GM23248 (cell line): Measurements from ENCODE around the gene ZFYVE9. TPM values are rescaled to one million over a fixed set of nuclear protein-coding genes. Genes with fewer than 3 reads are reported as not detected.

Experiments
- DNase-seq: peaks from one replicate; pipeline ENCODE4 v3.0.0-alpha.2; 2015
- H2AFZ ChIP-seq: fragments of 200-600 bp; sonication (generic); 2 replicates; pipeline ENCODE4 v1.6.1; 2016; ENCODE audit warnings: antibody characterized with exemption
- H3F3A ChIP-seq: fragments of 200-600 bp; sonication (generic); 2 replicates; pipeline ENCODE4 v1.6.1; 2016; ENCODE audit warnings: mild to moderate bottlenecking, antibody characterized with exemption, mixed run types; ENCODE audit not compliant: insufficient read depth
- H3K27ac ChIP-seq: fragments of 200-600 bp; sonication (generic); 2 replicates; pipeline ENCODE4 v1.5.1; 2016; ENCODE audit warnings: mild to moderate bottlenecking
- H3K27me3 ChIP-seq: fragments of 200-600 bp; sonication (generic); replicated peaks from 2 replicates; pipeline ENCODE4 v1.6.1; 2016; ENCODE audit warnings: mild to moderate bottlenecking; ENCODE audit not compliant: insufficient read depth
- H3K36me3 ChIP-seq: fragments of 200-600 bp; sonication (generic); 2 replicates; pipeline ENCODE4 v1.6.1; 2016; ENCODE audit warnings: low read depth, mild to moderate bottlenecking
- H3K4me1 ChIP-seq: fragments of 200-600 bp; sonication (generic); 2 replicates; pipeline ENCODE4 v1.6.1; 2016; ENCODE audit warnings: mild to moderate bottlenecking; ENCODE audit not compliant: insufficient read depth
- H3K4me2 ChIP-seq: fragments of 200-600 bp; sonication (generic); one replicate; pipeline ENCODE4 v1.6.1; 2016; ENCODE audit warnings: mild to moderate bottlenecking; ENCODE audit not compliant: unreplicated experiment
- H3K4me3 ChIP-seq: fragments of 200-600 bp; sonication (generic); 2 replicates; pipeline ENCODE4 v1.5.1; 2016; ENCODE audit warnings: mild to moderate bottlenecking
- H3K79me2 ChIP-seq: fragments of 200-600 bp; sonication (generic); 2 replicates; pipeline ENCODE4 v1.6.1; 2016; ENCODE audit warnings: mild to moderate bottlenecking; ENCODE audit not compliant: insufficient read depth
- H3K9ac ChIP-seq: fragments of 200-600 bp; sonication (generic); 2 replicates; pipeline ENCODE4 v1.6.1; 2016; ENCODE audit warnings: mild to moderate bottlenecking
- H3K9me2 ChIP-seq: fragments of 200-600 bp; sonication (generic); 2 replicates; pipeline ENCODE4 v1.6.1; 2016; ENCODE audit warnings: mixed run types, mild to moderate bottlenecking, moderate library complexity; ENCODE audit not compliant: insufficient read depth
- H3K9me3 ChIP-seq: fragments of 200-600 bp; sonication (generic); one replicate; pipeline ENCODE4 v1.6.1; 2017; ENCODE audit warnings: low read depth
- H4K20me1 ChIP-seq: fragments of 200-600 bp; sonication (generic); 2 replicates; pipeline ENCODE4 v1.6.0; 2016; ENCODE audit not compliant: insufficient read depth
- EZH2 ChIP-seq: fragments of 200-600 bp; sonication (generic); IDR thresholded peaks from 2 replicates; pipeline ENCODE4 v1.6.1; 2018; ENCODE audit warnings: antibody characterized with exemption, mild to moderate bottlenecking; ENCODE audit not compliant: insufficient read depth, poor library complexity, severe bottlenecking
- EZH2phosphoT487 ChIP-seq: fragments of 200-600 bp; sonication (generic); IDR thresholded peaks from 2 replicates; pipeline ENCODE4 v1.6.1; 2018; ENCODE audit warnings: antibody characterized with exemption, moderate library complexity, mild to moderate bottlenecking, low read depth; ENCODE audit not compliant: insufficient read depth
- WGBS, 2 experiments: methylation state at CpG; one replicate each; pipeline ENCODE4 v1.1.6; 2015 to 2017; ENCODE audit warnings: low lambda C conversion rate in 2 of 2, low coverage in 1 of 2; ENCODE audit errors: missing lambda C conversion rate in 2 of 2; 5-methylcytosine and 5-hydroxymethylcytosine counted together
- in situ Hi-C: fragments of 300-500 bp; cut with MboI; formaldehyde crosslinking; loops from 2 replicates; pipeline ENCODE4 v1.15.0; 2020
- polyA plus RNA-seq: library from polyadenylated mRNA; unstranded; fragments of >200 nt; fragmentation: Nextera tagmentation; extraction: Ambion mirVana; gene quantifications from 2 replicates; pipeline ENCODE4 v1.2.1, GENCODE V29; 2016
- total RNA-seq: library from RNA; depleted of rRNA; stranded (reverse); fragments of >200 nt; shearing (Covaris generic); gene quantifications from 2 replicates; pipeline ENCODE4 v1.2.3, GENCODE V29; 2014

Gene ZFYVE9
- total and polyA plus RNA-seq, 2 experiments from 2014 or later, result 6.4 to 28.1 TPM

- 0 out of 2 replicates have a peak, but pooled peaks cover 8% of the 10 kb centered on the region for H3K79me2 ChIP-seq
- peak; percentile 38 for DNase-seq
- H3K9me2 ChIP-seq, result no peaks in the 10 kb centered on the region
- H3K4me2 ChIP-seq, result peak overlapping the region; percentile 72
- WGBS, 2 experiments, result 83 to 97% methylated on average over 3 of the region's 3 CpGs
- H3K9me3 ChIP-seq, result no peaks in the 10 kb centered on the region
- in situ Hi-C loops, result no loop called here
- peak overlapping the region; percentile 41 for H3K27ac ChIP-seq
- no peaks in the 10 kb centered on the region for H3K36me3 ChIP-seq
- peaks cover 46% of the 10 kb centered on the region for H3F3A ChIP-seq
- no peak for TF ChIP-seq EZH2phosphoT487
- no peak overlapping the region for H3K9ac ChIP-seq
- no peak overlapping the region for H2AFZ ChIP-seq
- H3K27me3 ChIP-seq, result no peaks in the 10 kb centered on the region
- H3K4me3 ChIP-seq, result no peak overlapping the region
- H3K4me1 ChIP-seq, result peaks cover 59% of the 10 kb centered on the region
- no peaks in the 10 kb centered on the region for H4K20me1 ChIP-seq
Observed at GRCh38 chr1:52238887-52239707, 97.2 kb downstream of the ZFYVE9 start.

GRCh38 chr1:52239708-52240001, 97.8 kb downstream of the ZFYVE9 start:
- H3F3A ChIP-seq, result peaks cover 43% of the 10 kb centered on the region
- no peaks in the 10 kb centered on the region for H3K36me3 ChIP-seq
- H3K4me2 ChIP-seq, result peak overlapping the region; percentile 72
- H3K9me3 ChIP-seq, result no peaks in the 10 kb centered on the region
- DNase-seq, result no peak
- H3K4me3 ChIP-seq, result no peak overlapping the region
- no peaks in the 10 kb centered on the region for H4K20me1 ChIP-seq
- TF ChIP-seq EZH2, result no peak
- no peak for TF ChIP-seq EZH2phosphoT487
- no peak overlapping the region for H3K9ac ChIP-seq
- in situ Hi-C loops, result no loop called here
- H3K79me2 ChIP-seq, result 0 out of 2 replicates have a peak, but pooled peaks cover 8% of the 10 kb centered on the region
- H3K4me1 ChIP-seq, result peaks cover 59% of the 10 kb centered on the region
- no peak overlapping the region for H2AFZ ChIP-seq
- peak overlapping the region; percentile 1; the same call in 1 of the 2 replicates for H3K27ac ChIP-seq
- WGBS, 2 experiments, result 84 to 92% methylated on average over 1 of the region's 1 CpG
- no peaks in the 10 kb centered on the region for H3K27me3 ChIP-seq
- H3K9me2 ChIP-seq, result no peaks in the 10 kb centered on the region

GRCh38 chr1:52240592-52241210, 98.8 kb downstream of the ZFYVE9 start:
- H3K79me2 ChIP-seq, result 0 out of 2 replicates have a peak, but pooled peaks cover 8% of the 10 kb centered on the region
- in situ Hi-C loops, result no loop called here
- no peaks in the 10 kb centered on the region for H3K9me2 ChIP-seq
- no peaks in the 10 kb centered on the region for H3K36me3 ChIP-seq
- no peak overlapping the region for H3K9ac ChIP-seq
- peaks cover 33% of the 10 kb centered on the region for H3F3A ChIP-seq
- no peaks in the 10 kb centered on the region for H3K9me3 ChIP-seq
- WGBS, 2 experiments, result 85% methylated on average over 4 of the region's 4 CpGs
- H3K27me3 ChIP-seq, result no peaks in the 10 kb centered on the region
- peaks cover 48% of the 10 kb centered on the region for H3K4me1 ChIP-seq
- H3K4me2 ChIP-seq, result no peak overlapping the region
- H3K27ac ChIP-seq, result no peak overlapping the region
- no peak for DNase-seq
- H3K4me3 ChIP-seq, result no peak overlapping the region
- H2AFZ ChIP-seq, result no peak overlapping the region
- no peak for TF ChIP-seq EZH2
- no peak for TF ChIP-seq EZH2phosphoT487
- H4K20me1 ChIP-seq, result no peaks in the 10 kb centered on the region

DNA sequence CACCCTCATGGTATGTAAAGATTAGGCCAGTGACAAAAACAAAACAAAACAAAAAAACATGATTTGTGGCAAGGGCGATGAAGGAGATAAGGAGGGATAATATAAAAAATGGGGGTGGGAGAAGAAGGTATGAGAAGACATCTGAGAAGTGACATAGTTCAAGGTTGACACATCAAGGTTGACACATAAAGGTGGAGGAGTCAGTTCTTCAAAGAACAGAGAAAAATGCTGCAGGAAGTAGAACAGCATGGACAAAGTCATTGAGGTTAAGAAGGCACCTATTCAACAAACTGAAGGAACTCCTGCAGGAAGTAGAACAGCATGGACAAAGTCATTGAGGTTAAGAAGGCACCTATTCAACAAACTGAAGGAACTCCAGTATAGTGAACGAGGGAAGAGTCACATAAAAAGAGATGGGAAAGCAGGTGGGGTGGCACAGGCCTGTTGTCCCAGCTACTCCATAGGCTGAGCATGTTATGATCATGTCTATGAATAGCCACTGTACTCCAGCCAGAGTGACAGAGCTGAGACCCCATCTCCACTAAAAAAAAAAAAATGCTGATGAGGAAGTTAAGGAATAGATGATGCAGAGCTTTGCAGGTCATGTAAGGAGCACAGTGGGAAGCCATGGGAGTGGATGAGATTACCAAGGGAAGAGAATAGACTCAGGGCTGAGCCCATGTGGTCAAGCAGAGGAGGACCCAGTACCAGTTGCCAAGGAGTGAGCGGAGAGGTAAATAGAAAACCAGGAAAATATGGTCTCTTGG, 101.5 kb downstream of the ZFYVE9 start:
- DNase-seq, result no peak
- no peaks in the 10 kb centered on the region for H3K9me3 ChIP-seq
- in situ Hi-C loops, result no loop called here
- H3K4me1 ChIP-seq, result peaks cover 24% of the 10 kb centered on the region
- H4K20me1 ChIP-seq, result no peaks in the 10 kb centered on the region
- no peaks in the 10 kb centered on the region for H3K36me3 ChIP-seq
- H3K4me3 ChIP-seq, result no peak overlapping the region
- 93 to 98% methylated on average over 3 of the region's 3 CpGs for WGBS, 2 experiments
- no peak overlapping the region for H2AFZ ChIP-seq
- H3K9ac ChIP-seq, result no peak overlapping the region
- no peaks in the 10 kb centered on the region for H3K27me3 ChIP-seq
- 0 out of 2 replicates have a peak, but pooled peaks cover 14% of the 10 kb centered on the region for H3K79me2 ChIP-seq
- TF ChIP-seq EZH2phosphoT487 (no peak), EZH2 (no peak)
- H3F3A ChIP-seq, result peaks cover 19% of the 10 kb centered on the region; the same call in 1 of the 2 replicates
- no peak overlapping the region for H3K27ac ChIP-seq
- H3K4me2 ChIP-seq, result no peak overlapping the region
- no peaks in the 10 kb centered on the region for H3K9me2 ChIP-seq
